Measurements from ENCODE around the gene DYRK3. TPM values are rescaled to one million over a fixed set of nuclear protein-coding genes. Genes with fewer than 3 reads are reported as not detected.
A peak's percentile ranks its signal among the peaks of the same experiment; 100 is the strongest.

DYRK3 gene
- total RNA-seq, 1 experiment from 2014 or later = 45.4 TPM

- Mint-ChIP-seq H3K27me3 (ENCODE audit: insufficient read depth, unreplicated experiment) (peaks cover 26% of the 10 kb centered on the region), H3K27ac (ENCODE audit: low read depth, unreplicated experiment) (no peak overlapping the region), H3K36me3 (ENCODE audit: insufficient read depth, unreplicated experiment) (no peaks in the 10 kb centered on the region), H3K4me3 (ENCODE audit: unreplicated experiment) (no peak overlapping the region), H3K9me3 (ENCODE audit: unreplicated experiment) (no peaks in the 10 kb centered on the region), H3K4me1 (ENCODE audit: insufficient read depth, unreplicated experiment) (peaks cover 12% of the 10 kb centered on the region)
- TF ChIP-seq CTCF (IDR thresholded peaks at IDR 0.05; ENCODE audit: unreplicated experiment) = no peak
- ChIA-PET POLR2A (interaction anchor here (1.0 to 13.3 kb wide), 6 partner anchors 7 to 55 kb away, joined by 3 to 193 read pairs (median 6); partner anchors contain the start of genes DYRK3 and EIF2D), CTCF (interaction anchor here (0.6 to 34.4 kb wide), 20 partner anchors 9 to 1204 kb away, joined by 3 to 1191 read pairs (median 5); partner anchors contain the start of genes DYRK3 and EIF2D)
- intact Hi-C loops (cut with micrococcal nuclease) = no loop called here
- no TSS peak for BruUV-seq (replicated peaks)
- no peak for DNase-seq (ENCODE audit: unreplicated experiment)
These were observed 31.8 kb downstream of the DYRK3 start for GRCh38 chr1:206666954-206667665.

- ChIA-PET POLR2A (interaction anchor here (0.6 to 13.3 kb wide), 7 partner anchors 9 to 56 kb away, joined by 3 to 193 read pairs (median 4); partner anchors contain the start of genes DYRK3 and EIF2D), CTCF (interaction anchor here (1.0 to 34.4 kb wide), 8 partner anchors 22 to 314 kb away, joined by 3 to 1191 read pairs (median 29); partner anchors contain the start of genes DYRK3 and EIF2D)
- DNase-seq (ENCODE audit: unreplicated experiment) = no peak
- Mint-ChIP-seq H3K36me3 (ENCODE audit: insufficient read depth, unreplicated experiment) (no peaks in the 10 kb centered on the region), H3K27ac (ENCODE audit: low read depth, unreplicated experiment) (peak overlapping the region; percentile 0), H3K4me3 (ENCODE audit: unreplicated experiment) (no peak overlapping the region), H3K4me1 (ENCODE audit: insufficient read depth, unreplicated experiment) (peaks cover 6% of the 10 kb centered on the region), H3K9me3 (ENCODE audit: unreplicated experiment) (no peaks in the 10 kb centered on the region), H3K27me3 (ENCODE audit: insufficient read depth, unreplicated experiment) (peaks cover 13% of the 10 kb centered on the region)
- BruUV-seq (replicated peaks) = no TSS peak
- TF ChIP-seq CTCF (IDR thresholded peaks at IDR 0.05; ENCODE audit: unreplicated experiment) = no peak
- intact Hi-C loops (cut with micrococcal nuclease) = no loop called here
These were observed 33.0 kb downstream of the DYRK3 start for GRCh38 chr1:206668351-206668750.

DNA sequence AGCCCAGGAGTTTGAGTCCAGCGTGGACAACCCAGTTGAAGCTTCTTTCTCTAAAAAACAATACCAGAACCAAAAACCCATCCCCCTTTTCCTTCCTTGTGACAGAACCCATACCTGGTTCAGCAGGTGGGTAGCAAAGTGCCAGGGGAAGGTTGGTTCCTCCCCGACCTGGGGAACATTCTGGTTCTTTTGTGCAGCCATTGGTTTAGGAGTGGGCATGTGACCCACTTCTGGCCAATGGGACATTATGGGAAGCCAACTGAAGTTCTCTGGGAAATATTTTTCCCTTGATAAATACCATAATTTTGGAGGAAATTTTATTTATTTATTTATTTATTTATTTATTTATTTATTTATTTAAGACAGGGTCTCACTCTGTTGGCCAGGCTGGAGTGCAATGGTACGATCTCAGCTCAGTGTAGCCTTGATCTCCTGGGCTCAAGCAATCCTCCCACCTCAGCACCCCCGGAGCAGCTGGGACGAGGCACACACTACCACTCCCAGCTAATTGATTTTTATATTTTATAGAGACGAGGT, 33.6 kb downstream of the DYRK3 start:
- no TSS peak for BruUV-seq (replicated peaks)
- no peak for TF ChIP-seq CTCF (IDR thresholded peaks at IDR 0.05; ENCODE audit: unreplicated experiment)
- ChIA-PET POLR2A (interaction anchor here (0.6 to 13.3 kb wide), 5 partner anchors 9 to 364 kb away, joined by 3 to 193 read pairs (median 4); partner anchors contain the start of genes C1orf116 and DYRK3), CTCF (interaction anchor here (1.0 to 34.4 kb wide), 7 partner anchors 22 to 313 kb away, joined by 3 to 1191 read pairs (median 5); partner anchors contain the start of gene DYRK3)
- DNase-seq (ENCODE audit: unreplicated experiment) = no peak
- Mint-ChIP-seq H3K9me3 (ENCODE audit: unreplicated experiment) (no peaks in the 10 kb centered on the region), H3K27ac (ENCODE audit: low read depth, unreplicated experiment) (no peak overlapping the region), H3K4me3 (ENCODE audit: unreplicated experiment) (no peak overlapping the region), H3K4me1 (ENCODE audit: insufficient read depth, unreplicated experiment) (peaks cover 6% of the 10 kb centered on the region), H3K27me3 (ENCODE audit: insufficient read depth, unreplicated experiment) (peaks cover 13% of the 10 kb centered on the region), H3K36me3 (ENCODE audit: insufficient read depth, unreplicated experiment) (no peaks in the 10 kb centered on the region)
- intact Hi-C loops (cut with micrococcal nuclease) = no loop called here

Data from MCF 10A (cell line).